ENCODE measurements around the gene DAAM1.

Gene DAAM1

DNA sequence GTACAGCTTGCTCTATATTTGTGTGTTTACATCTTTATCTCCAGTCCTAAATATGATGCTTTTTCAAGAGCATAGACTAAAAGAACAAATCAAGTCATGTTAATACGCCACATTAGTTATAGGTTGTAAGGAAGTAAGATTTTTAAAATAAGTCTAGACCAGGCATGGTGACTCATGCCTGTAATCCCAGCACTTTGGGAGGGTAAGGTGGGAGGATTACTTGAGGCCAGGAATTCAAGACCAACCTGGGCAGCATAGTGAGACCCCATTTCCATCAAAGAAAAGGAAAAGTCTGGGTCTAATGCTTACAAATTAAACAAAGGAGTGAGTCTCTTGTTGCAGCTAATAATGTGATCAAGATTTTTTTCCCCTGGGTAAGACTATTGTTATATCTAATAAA lies 157.9 kb downstream of the DAAM1 start:
- DNase-seq, result no peak

DNA sequence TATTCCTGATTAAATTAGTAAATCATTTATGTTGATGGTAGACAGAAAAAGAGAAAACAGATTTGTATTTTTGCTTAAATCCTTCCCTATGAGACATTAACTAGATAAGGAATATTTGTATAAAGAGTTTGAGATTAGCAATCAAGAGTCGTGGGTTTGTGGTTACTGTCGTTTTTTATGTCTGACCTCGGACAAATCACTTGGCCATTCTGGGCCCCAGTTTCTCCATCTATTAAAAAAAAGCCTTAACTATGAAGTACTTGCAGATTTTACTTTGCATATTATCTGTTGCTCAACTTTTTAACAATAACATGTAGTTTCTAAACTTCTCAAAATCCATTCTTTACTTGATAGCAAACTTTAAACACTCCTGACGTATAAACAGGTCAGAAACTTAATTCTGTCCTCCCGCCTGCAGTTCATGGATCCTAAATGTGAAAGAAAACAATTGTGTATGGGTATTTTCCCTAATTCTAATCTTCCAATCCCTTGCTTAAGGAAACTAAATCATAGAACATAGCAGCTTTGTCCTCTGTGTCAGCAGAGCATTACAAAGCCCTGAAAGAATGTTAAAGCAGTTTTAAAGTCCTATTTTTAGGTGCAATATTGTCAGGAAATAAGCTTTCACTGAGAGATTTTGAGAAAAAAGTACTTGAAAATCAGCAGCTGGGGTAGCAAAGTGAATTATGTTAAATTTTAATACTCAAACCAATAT lies 158.5 kb downstream of the DAAM1 start:
- DNase-seq, result no peak

DNA sequence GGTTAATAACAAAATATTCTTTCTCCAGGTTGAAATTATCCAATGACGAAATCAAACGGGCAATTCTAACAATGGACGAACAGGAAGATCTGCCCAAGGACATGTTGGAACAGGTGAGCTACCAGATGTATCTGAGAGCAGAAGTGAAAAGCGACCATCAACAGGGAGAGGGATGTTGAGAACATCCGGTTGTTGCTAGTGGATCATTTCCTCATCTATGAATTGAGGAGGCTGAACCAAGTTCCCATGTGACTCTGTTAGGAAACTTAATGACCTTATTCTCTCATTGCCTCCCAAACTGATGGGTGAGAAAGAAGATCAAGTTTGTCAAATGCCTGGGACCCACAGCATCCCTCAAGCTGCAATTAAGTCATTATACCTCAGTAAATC lies 159.0 kb downstream of the DAAM1 start:
- no peak for DNase-seq

DNA sequence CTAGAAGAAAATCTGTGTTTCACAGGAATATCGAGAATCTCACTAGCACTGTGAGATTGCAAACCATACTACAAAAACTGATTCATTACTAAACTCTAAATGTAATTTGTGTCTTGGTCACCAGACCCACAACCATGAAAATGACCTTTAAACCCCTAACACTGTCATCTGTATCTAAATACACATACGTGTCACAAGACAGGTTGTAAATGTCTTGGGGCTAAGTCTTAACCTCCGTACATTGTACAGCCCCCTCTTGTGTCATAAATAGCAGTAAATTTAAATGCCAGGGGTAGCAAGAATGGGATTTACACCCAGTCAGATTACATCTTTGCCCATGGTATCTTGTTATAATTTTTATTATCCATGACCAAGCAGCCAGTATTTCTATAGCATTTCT lies 159.4 kb downstream of the DAAM1 start:
- no peak for DNase-seq

DNA sequence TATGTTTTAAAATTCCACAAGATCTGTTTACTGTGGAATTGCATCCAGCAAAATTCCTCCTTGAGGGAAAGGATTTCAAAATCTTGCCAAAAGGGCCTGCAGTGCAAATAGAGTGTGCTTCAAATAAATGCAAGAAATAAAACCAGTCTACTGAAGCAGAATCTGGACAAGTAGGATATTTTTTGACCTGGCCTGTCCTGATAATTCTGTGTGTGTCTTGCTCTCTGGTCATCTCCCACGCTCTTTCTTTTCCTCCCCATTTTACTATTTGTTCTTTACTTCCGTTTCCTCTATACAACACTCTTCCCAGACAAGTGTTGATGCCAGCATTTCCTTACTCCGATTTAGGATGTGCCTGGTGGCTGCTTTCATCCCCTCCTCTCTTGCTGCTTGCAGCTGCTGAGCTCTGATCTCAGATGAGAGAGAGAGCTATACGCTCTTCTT lies 160.8 kb downstream of the DAAM1 start:
- no peak for DNase-seq

DNA sequence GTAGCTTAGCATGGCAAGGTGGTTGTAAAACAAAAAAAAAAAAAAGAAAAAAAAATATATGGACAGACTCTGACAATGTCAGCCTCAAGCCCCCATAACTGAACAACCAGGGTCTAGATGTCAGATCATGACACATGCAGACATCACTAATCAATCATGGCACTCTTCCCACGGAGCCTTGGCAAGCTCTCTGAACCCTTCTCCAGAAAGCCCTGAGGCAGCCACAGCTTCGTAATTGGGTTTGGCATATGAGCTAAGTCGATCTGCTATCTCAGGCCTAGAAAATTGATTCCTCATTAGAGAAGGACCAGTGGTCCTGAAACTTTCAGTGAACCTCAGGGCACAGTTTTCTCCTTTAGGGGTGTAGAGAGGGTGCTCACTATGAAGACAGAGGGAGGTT lies 164.5 kb downstream of the DAAM1 start:
- DNase-seq, result no peak

DNA sequence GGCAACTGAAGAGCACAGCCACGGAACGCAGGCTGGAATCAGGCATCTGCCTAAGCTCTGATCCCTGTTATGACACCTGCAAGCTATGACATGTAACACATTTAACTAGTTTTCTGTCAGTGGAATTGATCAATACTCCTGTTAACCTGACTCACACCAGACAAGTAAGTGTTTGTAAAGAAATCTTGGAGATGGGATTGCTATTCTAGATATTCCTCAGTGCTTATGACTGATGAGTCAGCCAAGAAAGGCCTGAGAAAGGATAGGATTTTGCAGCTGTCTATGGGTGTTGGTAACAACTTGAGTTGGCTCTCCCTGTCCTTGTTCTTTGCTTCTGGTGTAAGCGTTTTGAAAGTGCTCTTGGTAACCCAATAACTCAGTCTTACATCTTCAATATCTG lies 166.2 kb downstream of the DAAM1 start:
- DNase-seq, result no peak

DNA sequence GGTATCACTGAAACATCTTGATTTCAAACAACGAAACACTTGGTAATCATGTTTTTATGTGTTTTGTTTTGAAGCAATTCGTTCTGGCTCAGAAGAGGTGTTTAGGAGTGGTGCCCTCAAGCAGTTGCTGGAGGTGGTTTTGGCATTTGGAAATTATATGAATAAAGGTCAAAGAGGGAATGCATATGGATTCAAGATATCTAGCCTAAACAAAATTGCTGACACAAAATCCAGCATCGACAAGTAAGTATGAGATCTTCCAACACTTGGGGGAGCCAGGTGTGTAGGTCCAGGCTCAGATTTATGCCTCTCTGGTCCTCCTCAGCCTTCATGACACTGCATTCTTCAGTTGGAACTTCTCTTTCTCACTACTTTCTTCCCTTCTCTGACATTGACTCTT lies 166.6 kb downstream of the DAAM1 start:
- no peak for DNase-seq

DNA sequence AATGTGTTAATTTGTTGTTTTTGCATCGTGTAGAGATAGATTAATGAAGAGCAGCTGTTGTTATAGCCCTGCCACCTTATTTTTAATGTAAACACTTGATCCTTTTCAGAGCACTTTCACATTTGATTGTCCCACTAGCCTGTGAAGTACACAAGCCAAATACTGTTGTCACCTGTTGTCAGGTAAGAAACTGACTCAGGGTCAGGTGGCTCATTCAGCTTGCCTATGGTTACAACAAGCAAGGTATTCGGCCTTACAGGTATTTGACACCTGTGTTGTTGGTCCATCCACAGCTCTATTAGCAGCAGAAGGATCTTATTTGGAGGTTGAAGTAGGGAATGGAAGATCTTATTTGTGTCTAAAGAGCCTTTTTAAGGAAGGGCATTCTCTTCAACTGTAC lies 167.8 kb downstream of the DAAM1 start:
- no peak for DNase-seq

DNA sequence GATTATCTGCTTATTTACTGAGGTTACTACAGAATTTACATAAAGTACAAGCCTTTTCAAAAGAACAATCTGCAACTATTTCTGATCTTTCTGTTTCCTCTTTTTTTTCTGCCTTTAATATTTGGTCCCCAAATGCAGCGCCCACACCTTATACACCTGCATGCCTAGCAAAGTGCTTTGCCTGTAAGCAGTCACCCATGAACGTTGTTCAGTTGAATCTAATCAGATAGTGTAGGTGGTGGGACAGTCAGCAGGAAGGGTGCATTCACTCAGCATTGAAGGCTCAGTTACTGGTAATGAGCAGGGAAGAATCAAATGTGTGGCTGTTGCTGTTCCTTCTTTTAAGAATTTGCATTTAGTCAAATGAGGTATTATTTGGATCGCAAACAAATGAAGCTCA lies 168.3 kb downstream of the DAAM1 start:
- DNase-seq, result no peak

DNA sequence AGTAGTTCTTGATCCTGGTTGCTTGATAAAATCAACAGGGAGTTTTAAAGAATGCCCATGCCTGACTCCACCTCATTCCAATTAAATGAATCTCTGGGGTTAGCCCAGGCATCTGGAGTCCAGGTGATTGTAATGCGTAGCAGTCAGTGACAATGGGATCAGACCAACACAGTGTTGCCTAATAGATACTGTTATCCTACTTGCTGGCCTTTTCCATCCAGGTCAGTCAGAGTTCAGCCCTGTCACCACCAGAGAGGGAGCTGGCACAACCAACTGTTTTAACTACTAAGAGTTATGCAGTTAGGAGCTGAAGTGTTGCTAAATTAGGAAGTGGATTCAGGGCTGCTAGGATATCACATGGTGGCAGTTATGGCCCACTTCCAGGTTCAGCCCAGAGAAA lies 169.6 kb downstream of the DAAM1 start:
- no peak for DNase-seq

DNA sequence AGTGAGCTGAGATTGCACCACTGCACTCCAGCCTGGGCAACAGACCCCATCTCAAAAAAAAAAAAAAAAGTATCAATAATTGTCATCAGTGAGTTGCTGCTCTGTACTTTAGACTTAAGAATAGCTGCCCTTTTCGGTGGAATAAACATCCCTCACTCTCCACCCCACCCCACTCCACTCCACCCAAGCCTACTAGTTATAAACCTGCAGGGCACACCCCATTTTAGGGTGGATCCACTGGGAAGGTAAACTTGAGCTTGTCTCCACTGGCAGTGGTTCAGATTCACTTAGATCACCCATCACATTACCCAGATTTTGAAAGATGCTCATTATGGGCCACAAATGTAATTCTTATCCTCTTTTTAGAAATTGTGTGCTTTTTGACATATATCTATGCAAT lies 170.3 kb downstream of the DAAM1 start:
- DNase-seq, result no peak

DNA sequence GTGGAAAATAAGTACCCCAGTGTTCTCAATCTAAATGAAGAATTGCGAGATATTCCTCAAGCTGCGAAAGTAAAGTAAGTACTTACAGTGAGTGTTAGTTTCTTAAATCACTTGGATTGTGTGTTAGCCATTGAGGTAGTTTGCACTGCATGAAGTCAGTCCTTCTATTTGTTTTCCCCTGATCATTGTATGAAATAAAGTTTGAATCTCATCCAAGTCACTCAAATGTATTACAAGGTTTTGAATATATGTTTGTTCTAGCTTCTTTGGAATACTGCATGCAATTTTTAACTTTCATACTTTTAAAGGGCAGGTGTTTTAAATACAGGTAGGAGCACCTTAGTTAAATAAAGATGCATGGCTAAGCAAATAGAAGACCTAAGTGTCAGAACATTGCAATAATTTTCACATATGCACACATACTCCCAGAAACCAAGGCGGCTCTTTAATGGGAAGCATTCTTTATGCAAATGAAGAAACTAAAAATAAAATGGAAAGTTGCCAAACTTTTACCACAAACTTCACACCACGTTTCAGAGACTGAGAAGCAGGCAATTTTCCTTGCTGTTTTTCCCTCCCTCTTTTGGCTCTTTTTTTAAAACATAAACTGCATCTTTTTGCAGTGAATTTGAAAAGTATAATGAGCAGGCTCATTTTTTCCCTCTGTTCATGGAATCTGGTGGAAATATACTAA lies 171.1 kb downstream of the DAAM1 start:
- no peak for DNase-seq

DNA sequence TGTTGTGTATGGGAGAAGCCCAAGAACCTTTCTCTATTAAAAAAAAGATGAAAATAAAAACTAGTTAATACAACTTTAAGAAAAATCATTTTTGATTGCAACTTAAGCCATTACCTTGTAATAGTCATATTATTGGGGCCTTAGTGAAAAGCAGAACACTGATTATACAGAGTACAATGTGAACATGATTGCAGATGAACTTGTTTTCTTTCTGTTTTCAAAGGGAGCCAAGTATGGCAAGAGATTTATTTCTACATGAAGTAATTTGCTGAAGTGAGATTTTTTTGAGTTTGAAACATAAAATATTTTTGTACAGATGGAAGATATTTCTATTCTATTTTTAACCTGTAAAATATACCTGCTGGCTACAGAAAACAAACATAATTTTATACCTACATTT lies 171.8 kb downstream of the DAAM1 start:
- no peak for DNase-seq

DNA sequence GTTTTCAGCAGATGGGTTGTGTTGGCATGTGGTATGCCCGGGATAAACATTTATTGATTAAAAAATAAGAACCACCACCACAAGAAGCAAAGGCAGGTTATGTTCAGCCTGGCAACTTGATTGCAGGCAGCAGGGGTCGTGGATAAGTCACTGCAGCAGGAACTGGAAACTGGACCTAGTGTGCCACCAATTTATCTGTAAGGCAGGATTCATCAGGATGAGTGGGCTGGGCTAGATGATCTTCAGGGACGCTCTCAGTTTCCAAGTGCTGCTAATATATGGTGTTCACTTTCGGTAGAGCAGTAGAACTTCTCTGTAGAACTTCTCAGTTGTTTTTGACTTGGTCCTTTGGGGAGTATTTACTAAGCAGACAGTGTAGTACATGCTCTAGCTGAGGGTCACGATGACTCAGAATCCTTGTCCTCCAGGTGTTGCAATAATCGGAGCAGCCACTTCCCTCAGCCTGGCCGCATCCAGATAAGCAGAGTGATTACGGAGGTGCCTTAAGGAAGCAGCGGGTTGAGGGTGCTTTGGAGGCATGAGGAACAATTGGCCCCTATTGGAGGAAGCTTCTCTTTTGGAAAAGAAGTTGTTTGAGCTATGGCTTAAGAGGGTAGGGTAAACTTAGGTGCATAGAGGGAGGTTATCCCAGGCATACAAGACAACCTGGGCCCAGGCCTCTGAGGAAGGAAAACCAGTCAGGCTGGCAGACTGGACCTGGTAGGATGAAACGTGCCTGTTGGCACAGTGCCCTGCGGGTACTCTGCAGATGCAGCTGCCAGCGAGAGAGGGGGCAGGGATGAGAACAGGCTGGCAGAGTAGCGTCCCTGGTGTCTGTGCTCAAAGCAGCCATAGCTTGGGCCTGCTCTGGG lies 172.7 kb downstream of the DAAM1 start:
- no peak for DNase-seq

DNA sequence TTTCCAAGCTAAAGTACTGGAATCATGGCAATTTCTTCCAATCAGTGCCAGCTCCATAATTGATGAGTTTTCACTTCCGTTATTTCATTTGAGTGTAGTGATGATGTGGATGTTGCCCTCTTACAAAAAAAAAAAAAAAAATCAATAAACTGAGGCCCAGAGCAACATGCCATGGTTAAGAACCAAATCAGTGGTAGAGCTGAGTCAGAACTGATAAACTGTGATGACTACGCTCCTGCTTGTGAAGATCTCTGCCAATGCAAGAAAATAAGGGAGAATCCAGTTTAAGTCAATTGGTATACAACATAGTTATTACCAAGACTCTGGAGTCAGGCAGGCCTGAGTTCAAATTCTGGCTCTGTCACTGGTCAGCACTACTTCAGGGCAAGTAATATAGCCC lies 174.0 kb downstream of the DAAM1 start:
- no peak for DNase-seq

DNA sequence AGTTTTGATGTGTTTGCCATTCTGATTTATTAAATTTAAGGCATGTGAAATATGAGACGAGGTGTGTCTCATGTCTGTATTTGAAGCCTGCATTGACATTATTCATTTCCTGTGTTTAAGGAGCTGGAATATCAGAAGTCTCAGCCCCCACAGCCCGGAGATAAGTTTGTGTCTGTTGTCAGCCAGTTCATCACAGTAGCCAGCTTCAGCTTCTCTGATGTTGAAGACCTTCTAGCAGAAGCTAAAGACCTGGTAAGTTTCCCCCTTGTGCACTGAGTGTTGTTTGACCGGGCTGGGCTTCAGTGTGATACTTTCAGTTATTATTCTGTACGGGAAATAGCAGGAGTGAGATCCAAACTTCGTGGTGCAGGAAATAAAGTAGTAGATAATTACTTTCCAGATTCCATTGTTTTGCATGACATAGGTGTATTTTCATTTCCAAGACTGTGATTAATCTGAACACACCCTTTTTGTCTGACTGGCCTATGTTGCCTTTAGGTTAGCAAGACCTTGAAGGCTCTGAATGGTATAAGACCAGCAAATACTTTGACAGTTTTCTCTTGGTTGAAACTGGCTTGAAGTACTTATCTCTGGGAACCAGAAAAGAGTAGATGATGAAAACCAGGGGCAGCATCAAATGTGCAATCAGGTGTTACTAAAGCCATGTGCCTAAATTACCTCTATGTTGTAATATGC lies 175.2 kb downstream of the DAAM1 start:
- no peak for DNase-seq

DNA sequence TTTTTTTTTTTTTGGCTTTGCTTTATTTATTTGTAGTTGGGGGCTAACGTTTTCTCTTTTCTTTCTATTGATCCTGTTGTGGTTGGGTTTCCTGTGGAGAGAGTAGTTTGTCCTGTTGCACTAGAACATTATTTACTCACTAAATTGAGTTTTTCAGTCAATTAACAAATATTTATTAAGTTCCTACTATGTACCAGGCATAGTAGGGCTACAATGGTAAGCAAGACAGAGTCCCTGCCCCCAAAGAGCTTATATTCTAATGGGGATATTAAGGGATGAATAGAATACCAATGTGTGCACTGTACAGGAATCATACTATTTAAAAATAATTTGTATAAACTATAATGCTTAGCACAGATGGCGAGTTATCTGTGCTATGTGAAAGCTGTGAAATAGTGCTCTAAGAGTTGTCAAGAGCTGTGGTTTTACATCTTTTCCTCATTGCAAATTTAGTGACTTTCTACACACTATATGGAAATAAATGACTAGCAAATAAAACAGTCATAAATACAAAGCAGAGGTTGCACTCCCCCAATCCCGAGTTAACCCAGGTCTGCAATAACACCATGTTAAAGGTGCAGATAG lies 181.8 kb downstream of the DAAM1 start:
- DNase-seq, result no peak

DNA sequence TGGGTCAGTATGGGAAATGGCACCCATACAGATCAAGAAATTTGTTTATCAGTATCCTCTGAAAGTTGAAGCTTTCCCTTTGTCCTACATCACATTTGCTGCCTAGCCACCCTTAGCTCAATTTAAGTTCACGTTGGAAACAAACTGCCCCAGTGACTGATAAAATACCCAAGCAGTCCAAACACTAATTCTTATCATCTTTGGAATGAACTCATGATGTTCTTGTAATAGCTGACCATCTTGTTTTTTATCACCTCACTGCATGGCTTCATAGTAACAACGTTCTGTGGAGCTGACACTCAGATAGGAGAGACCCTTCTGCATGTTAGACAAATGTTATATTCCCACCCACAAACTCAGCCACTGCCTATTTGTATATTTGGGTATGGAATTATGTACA lies 183.3 kb downstream of the DAAM1 start:
- no peak for DNase-seq

DNA sequence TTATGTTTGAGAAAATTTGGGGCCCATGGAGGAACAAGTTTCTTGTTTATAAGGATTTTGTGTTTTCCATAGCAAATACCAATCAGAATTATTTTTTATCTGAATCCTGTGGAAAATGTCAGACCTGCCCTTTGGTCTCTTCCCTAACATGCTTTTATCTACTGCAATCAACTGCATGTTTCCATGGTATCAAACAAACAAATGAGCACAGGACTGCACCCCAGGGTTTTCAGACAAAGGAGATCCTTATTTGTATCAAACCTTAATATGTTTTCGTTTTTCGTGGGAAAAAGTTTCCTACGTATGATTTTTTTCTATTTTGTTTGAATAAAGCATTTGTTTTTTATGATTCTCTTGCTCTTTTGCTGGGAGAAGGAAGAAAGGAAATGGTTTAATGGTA lies 185.6 kb downstream of the DAAM1 start:
- DNase-seq, result no peak

DNA sequence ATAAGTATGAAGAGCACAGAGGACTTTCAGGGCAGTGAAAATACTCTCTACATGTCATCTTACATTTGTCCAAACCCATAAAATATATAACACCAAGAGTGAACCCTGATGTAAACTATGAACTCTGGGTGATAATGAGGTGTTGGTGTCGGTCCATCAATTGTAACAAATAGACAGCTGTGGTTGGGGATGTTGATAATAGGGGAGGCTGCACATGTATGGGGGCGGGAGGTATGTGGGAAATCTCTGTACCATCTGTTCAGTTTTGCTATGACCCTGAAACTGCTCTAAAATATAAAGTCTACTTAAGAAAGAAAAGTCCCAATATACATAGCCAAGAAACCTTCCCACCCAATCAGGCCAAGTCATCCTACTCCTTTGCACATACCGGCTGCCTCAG lies 188.2 kb downstream of the DAAM1 start:
- DNase-seq, result no peak

DNA sequence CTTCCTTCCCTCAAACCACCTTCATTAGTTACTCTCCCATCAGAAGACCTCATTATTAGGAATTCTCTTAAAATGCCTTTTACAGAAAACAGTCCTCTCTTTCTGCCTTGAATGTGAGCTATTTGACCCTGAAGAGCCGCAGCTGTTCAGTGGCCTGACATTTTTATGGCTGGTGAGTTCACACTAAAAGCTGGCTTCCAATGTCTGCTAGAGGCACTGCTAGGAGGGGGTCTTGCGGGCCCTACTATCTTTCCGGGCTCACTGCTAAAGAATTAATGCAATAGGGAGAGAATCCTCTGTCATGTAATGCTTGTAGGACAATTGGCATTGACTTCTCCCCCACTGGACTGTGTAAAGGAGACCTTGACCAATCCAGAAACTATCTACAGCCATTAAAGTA lies 189.0 kb downstream of the DAAM1 start:
- no peak for DNase-seq
